Stomach (tissue), 4 donors: ENCODE data around the gene IKZF1.

Experiments
- CTCF ChIP-seq, 7 experiments: fragments of 450-650 bp in 4 of 7; fragments of 200-600 bp in 3 of 7; sonication (generic) in 3 of 7; IDR thresholded peaks; one replicate each; pipeline ENCODE4 v1.5.1; 2016 to 2019; ENCODE audit warnings: antibody characterized with exemption in 7 of 7, control low read depth in 2 of 7, mild to moderate bottlenecking in 1 of 7
- EP300 ChIP-seq: sonication (generic); formaldehyde crosslinking; IDR thresholded peaks from one replicate; pipeline ENCODE4 v1.6.1; 2017; ENCODE audit warnings: antibody characterized with exemption
- POLR2A ChIP-seq, 4 donors: fragments of 450-650 bp; IDR thresholded peaks; one replicate each; pipeline ENCODE4 v1.6.1; 2016; ENCODE audit warnings: antibody characterized with exemption in 4 of 4, control low read depth in 2 of 4, mild to moderate bottlenecking in 1 of 4, moderate library complexity in 1 of 4
- POLR2AphosphoS5 ChIP-seq, 3 donors: sonication (generic); formaldehyde crosslinking; IDR thresholded peaks; one replicate each; pipeline ENCODE4 v1.6.1; 2016; ENCODE audit warnings: antibody characterized with exemption in 3 of 3

- TF ChIP-seq POLR2A (IDR thresholded peaks at IDR 0.05) (no peak), CTCF (IDR thresholded peaks at IDR 0.05) (no peak), POLR2AphosphoS5 (IDR thresholded peaks at IDR 0.05) (no peak), EP300 (no peak)
Observed at GRCh38 chr7:50377356-50377755, 72.8 kb downstream of the IKZF1 start.
